Cardiac fibroblast (primary cell): ENCODE data around the gene CAMTA1.

Source experiments
- DNase-seq, 2 donors: peaks; one replicate each; pipeline versions ENCODE4 v3.0.0 to v3.0.0-alpha.2; 2010; ENCODE audit warnings: low read depth in 2 of 2
- H3K4me3 ChIP-seq, 2 donors: replicated peaks in 1 of 2; 1 replicate in 1 of 2; 2 replicates in 1 of 2; pipeline ENCODE4 v1.5.1; 2011; ENCODE audit warnings: low read depth in 2 of 2, low read length in 2 of 2, mild to moderate bottlenecking in 2 of 2, moderate library complexity in 1 of 2
- CTCF ChIP-seq: IDR thresholded peaks from one replicate; pipeline ENCODE4 v1.5.1; 2011; ENCODE audit warnings: low read depth, mild to moderate bottlenecking, low read length, inconsistent platforms

CAMTA1 gene

GRCh38 chr1:7369866-7370265, 584.6 kb downstream of the CAMTA1 start:
- no peak for DNase-seq
- H3K4me3 ChIP-seq = no peak overlapping the region
- no peak for TF ChIP-seq CTCF

DNA sequence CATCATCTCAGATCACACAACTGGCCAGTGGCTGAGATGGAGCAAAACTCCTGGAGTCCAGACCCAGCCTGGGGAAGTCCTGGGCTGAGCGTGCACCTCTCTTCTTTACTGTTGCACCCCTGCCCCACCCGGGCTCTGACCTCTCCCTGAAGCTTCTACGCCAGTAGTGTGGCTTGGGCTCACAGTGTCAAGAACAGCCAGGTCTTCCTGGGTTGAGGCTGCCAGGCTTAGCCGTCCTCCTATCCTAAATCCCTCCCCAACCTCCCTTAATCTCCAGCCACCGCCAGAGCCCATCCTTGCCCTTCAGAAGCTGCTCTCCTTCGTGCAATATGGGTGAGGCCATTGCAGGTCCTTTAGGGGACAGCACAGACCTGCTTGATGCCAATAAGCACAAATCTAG, 586.7 kb downstream of the CAMTA1 start:
- TF ChIP-seq CTCF = no peak
- no peak overlapping the region for H3K4me3 ChIP-seq
- DNase-seq = no peak

GRCh38 chr1:7372477-7373120, 587.3 kb downstream of the CAMTA1 start:
- no peak for DNase-seq
- H3K4me3 ChIP-seq = no peak overlapping the region
- TF ChIP-seq CTCF = no peak

DNA sequence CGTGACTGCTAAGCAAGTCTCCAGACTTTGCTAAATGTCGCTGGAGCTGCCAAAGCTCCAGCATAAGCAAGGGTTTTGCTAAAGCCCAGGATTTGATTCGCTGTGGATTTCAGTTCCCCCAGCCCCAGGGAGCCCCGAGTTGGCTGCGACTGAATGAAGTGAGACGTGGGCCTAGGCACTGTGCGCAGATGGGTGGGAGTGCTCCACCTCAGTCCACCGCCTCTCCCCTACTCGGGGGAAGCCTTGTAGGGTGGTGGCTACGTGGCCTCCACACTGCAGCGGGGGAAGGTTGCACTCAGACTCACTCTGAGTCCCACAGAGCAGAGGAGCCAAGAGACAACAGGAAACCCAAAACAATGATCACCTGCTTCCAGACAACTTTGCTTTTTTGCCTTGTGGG, 588.0 kb downstream of the CAMTA1 start:
- H3K4me3 ChIP-seq = no peak overlapping the region
- DNase-seq = no peak
- no peak for TF ChIP-seq CTCF

DNA sequence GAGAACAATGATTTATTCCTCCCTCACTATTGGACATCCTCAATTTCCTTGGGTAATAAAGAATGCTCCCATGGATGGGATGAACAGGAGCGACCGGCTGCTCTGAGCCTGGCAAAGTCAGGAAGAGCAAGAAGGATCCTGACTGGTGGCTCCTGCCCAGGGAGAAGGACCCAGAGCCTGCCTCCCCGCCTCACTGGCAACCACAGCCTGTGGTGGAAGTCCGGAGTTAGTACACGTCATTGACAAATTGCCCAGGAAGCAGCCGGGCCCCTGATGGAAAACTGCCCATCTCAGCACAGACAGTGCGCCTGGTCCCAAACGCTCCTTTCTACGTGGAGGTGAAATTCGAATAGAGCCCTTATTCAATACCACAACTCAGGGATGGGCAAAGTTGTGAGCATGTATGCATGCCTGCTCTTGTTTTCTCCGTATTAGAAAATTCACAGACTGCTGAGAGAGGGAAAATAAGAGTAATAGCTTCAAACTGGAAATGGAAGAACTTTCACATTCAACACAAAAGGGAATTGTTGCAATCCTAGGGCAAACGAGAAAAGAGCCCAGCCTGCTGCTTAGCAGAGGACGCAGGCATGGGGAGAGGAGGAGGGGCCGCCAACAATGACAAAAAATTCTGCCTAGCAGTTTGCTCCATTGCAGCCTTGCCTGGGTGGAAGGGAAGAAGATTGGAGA, 588.8 kb downstream of the CAMTA1 start:
- H3K4me3 ChIP-seq = no peak overlapping the region
- no peak for DNase-seq
- TF ChIP-seq CTCF = no peak

DNA sequence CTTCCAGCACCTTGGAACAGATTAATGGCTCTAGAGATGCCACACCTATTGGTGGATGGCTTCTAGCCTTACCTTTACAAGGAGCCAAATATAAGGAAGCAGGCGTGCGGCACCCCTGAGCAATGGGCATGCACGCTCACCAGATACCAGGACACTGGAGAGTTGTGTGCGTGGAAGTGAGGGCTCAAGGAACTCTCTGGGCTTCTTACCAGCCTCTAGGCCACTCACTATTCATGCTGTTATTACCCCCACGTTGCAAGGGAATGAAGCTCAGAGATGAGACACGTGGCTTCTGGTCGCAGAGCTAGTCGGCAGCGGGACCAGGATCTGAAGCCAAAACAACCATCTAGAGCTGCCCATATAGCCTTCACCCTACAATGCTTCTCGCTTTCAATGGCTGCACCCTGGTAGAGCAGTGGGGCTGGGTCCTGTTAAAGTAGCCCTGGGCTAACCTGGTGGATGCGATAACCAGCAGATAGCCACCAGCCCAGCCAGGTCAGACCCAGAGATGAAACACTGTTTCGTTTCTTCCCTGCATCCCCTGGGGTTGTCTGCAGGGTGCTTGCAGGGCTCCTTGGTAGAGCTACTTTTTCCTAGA, 589.4 kb downstream of the CAMTA1 start:
- TF ChIP-seq CTCF = no peak
- H3K4me3 ChIP-seq = no peak overlapping the region
- no peak for DNase-seq
